ENCODE results near the gene RSPH6A.

GRCh38 chr19:45781214-45782161 is 33.6 kb downstream of the RSPH6A start:
- TF ChIP-seq CTCF (IDR thresholded peaks at IDR 0.05), result no peak
- no peak for TF ChIP-seq POLR2A (IDR thresholded peaks at IDR 0.05)
- no peak for TF ChIP-seq POLR2AphosphoS5 (IDR thresholded peaks at IDR 0.05)

Data from upper lobe of left lung (tissue), 4 donors.